ENCODE data around the gene CNNM1.

The CNNM1 gene

GRCh38 chr10:99328579-99329303 lies 415 bp upstream of the CNNM1 start:
- H3K4me3 ChIP-seq (ENCODE audit: low read depth, low read length), result peak overlapping the region; percentile 58
- DNase-seq (ENCODE audit: low read depth, low spot score), result no peak
- TF ChIP-seq, protein P1, sequence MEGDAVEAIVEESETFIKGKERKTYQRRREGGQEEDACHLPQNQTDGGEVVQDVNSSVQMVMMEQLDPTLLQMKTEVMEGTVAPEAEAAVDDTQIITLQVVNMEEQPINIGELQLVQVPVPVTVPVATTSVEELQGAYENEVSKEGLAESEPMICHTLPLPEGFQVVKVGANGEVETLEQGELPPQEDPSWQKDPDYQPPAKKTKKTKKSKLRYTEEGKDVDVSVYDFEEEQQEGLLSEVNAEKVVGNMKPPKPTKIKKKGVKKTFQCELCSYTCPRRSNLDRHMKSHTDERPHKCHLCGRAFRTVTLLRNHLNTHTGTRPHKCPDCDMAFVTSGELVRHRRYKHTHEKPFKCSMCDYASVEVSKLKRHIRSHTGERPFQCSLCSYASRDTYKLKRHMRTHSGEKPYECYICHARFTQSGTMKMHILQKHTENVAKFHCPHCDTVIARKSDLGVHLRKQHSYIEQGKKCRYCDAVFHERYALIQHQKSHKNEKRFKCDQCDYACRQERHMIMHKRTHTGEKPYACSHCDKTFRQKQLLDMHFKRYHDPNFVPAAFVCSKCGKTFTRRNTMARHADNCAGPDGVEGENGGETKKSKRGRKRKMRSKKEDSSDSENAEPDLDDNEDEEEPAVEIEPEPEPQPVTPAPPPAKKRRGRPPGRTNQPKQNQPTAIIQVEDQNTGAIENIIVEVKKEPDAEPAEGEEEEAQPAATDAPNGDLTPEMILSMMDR (IDR thresholded peaks at IDR 0.05; ENCODE audit: insufficient read depth, low read length, missing control alignments), result no peak
- POLR2A ChIA-PET, result no interaction called here
- CTCF ChIA-PET, result no interaction called here

GRCh38 chr10:99329554-99330346 lies 594 bp downstream of the CNNM1 start:
- peak overlapping the region; percentile 58 for H3K4me3 ChIP-seq (ENCODE audit: low read depth, low read length)
- TF ChIP-seq, protein P1 (IDR thresholded peaks at IDR 0.05; ENCODE audit: insufficient read depth, low read length, missing control alignments), result no peak
- CTCF ChIA-PET, result no interaction called here
- no peak for DNase-seq (ENCODE audit: low read depth, low spot score)
- POLR2A ChIA-PET, result no interaction called here

DNA sequence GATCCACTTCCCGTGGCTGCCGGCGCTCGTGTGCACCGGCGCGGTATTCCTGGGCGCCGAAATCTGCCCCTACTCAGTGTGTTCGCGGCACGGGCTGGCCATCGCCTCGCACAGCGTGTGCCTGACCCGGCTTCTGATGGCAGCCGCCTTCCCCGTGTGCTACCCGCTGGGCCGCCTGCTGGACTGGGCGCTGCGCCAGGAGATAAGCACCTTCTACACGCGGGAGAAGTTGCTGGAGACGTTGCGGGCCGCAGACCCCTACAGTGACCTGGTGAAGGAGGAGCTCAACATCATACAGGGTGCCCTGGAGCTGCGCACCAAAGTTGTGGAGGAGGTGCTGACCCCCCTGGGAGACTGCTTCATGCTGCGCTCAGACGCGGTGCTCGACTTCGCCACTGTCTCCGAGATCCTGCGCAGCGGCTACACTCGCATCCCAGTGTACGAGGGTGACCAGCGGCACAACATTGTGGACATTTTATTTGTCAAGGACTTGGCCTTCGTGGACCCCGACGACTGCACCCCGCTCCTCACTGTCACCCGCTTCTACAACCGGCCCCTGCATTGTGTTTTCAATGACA lies 1.3 kb downstream of the CNNM1 start:
- no peak for DNase-seq (ENCODE audit: low read depth, low spot score)
- TF ChIP-seq, protein P1 (IDR thresholded peaks at IDR 0.05; ENCODE audit: insufficient read depth, low read length, missing control alignments), result no peak
- H3K4me3 ChIP-seq (ENCODE audit: low read depth, low read length), result peak overlapping the region; percentile 58
- ChIA-PET CTCF (no interaction called here), POLR2A (no interaction called here)

DNA sequence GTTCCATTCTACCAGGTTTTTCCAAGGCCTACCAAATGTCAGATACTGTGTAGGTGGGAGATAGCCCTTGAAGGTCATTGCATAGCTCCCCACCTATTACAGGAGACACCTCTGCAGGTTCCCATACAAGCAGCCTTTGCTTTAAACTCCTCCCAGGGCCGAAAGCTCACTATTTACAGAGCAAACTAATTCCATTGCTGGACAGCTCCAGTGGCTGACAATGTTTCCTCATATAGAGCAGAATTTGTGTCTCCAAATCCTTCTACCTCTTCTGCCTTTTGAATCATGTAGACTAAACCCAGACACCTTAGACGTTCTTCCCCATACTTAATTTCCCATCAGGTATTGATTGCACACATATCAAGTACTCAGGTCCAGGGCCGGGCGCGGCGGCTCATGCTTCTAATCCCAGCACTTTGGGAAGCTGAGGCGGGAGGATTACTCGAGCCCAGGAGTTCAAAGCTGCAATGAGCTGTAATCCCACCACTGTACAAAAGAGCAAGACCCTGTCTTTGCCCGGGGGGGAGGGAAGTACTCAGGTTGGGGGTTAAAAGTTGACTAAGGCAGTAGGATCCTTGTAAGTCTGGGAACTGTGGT lies 2.1 kb downstream of the CNNM1 start:
- no peak for DNase-seq (ENCODE audit: low read depth, low spot score)
- TF ChIP-seq, protein P1 (IDR thresholded peaks at IDR 0.05; ENCODE audit: insufficient read depth, low read length, missing control alignments), result no peak
- CTCF ChIA-PET, result no interaction called here
- POLR2A ChIA-PET, result no interaction called here
- H3K4me3 ChIP-seq (ENCODE audit: low read depth, low read length), result no peak overlapping the region

- TF ChIP-seq, protein P1 (IDR thresholded peaks at IDR 0.05; ENCODE audit: insufficient read depth, low read length, missing control alignments), result no peak
- H3K4me3 ChIP-seq (ENCODE audit: low read depth, low read length), result no peak overlapping the region
- DNase-seq (ENCODE audit: low read depth, low spot score), result no peak
- ChIA-PET POLR2A (no interaction called here), CTCF (no interaction called here)
Measured at GRCh38 chr10:99337311-99337811, 8.2 kb downstream of the CNNM1 start.

GRCh38 chr10:99337901-99338300 lies 8.7 kb downstream of the CNNM1 start:
- ChIA-PET CTCF (no interaction called here), POLR2A (no interaction called here)
- no peak for DNase-seq (ENCODE audit: low read depth, low spot score)

More at GRCh38 chr10:99337901-99338300, 8.7 kb downstream of the CNNM1 start:
- TF ChIP-seq, protein P1 (IDR thresholded peaks at IDR 0.05; ENCODE audit: insufficient read depth, low read length, missing control alignments), result no peak
- no peak overlapping the region for H3K4me3 ChIP-seq (ENCODE audit: low read depth, low read length)
